Measurements from ENCODE around the gene CD4. TPM values are rescaled to one million over a fixed set of nuclear protein-coding genes. Genes with fewer than 3 reads are reported as not detected.

The CD4 gene
- total and polyA plus RNA-seq, 2 donors (not counting 1 experiment from before 2014, with no cell fraction given), result 27.2 to 152 TPM

DNA sequence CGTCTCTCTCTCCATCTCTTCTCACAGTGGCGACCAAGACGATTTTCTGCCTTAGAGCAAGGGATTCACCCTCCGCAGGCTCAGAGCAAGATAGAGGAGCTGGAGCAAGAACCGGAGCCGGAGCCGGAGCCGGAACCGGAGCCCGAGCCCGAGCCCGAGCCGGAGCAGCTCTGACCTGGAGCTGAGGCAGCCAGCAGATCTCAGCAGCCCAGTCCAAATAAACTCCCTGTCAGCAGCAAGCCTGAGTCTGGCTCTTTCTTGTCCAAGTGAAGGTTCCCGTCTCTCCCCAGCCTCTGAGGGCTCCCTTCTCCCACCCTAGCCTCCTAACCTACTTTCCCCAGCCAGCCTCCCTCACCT lies 11.1 kb upstream of the CD4 start:
- no peak overlapping the region for H3K9ac ChIP-seq (ENCODE audit: insufficient read depth, low read length)
- H2AFZ ChIP-seq (ENCODE audit: low read length), result peak overlapping the region; percentile 70
- H3K27me3 ChIP-seq (ENCODE audit: control insufficient read depth, insufficient read depth, low read length), result no peaks in the 10 kb centered on the region
- H3K4me3 ChIP-seq (replicated peaks in 1 of 4; ENCODE audit: control extremely low read depth in 1 of 4, insufficient read depth in 1 of 4, low read depth in 3 of 4, low read length in 4 of 4), result peak overlapping the region; percentile 30 to 51 (median 42)
- H3K9me3 ChIP-seq (ENCODE audit: control insufficient read depth, insufficient read depth, low read depth, low read length), result no peaks in the 10 kb centered on the region
- no peaks in the 10 kb centered on the region for H4K20me1 ChIP-seq (ENCODE audit: control insufficient read depth, extremely low read depth, insufficient read depth, low read length)
- H3K27ac ChIP-seq (ENCODE audit: insufficient read depth, low read length), result no peak overlapping the region
- peaks cover 3% of the 10 kb centered on the region for H3K4me1 ChIP-seq (ENCODE audit: control insufficient read depth, extremely low read depth, insufficient read depth, low read length)
- peak overlapping the region; percentile 96 for H3K4me2 ChIP-seq (ENCODE audit: extremely low read depth, insufficient read depth, low read length)
- no peaks in the 10 kb centered on the region for H3K79me2 ChIP-seq (ENCODE audit: control insufficient read depth, insufficient read depth, low read length)
- DNase-seq (ENCODE audit: low read depth in 2 of 2), result peak; percentile 37 to 40
- H3K36me3 ChIP-seq (ENCODE audit: control insufficient read depth, insufficient read depth, low read length), result no peaks in the 10 kb centered on the region
- TF ChIP-seq EZH2 (IDR thresholded peaks at IDR 0.05; ENCODE audit: low read length, missing control alignments) (no peak), CTCF (conservative IDR thresholded peaks at IDR 0.05 in 1 of 2, IDR thresholded peaks at IDR 0.05 in 1 of 2; ENCODE audit: low read depth in 1 of 2, low read length in 2 of 2) (no peak)

DNA sequence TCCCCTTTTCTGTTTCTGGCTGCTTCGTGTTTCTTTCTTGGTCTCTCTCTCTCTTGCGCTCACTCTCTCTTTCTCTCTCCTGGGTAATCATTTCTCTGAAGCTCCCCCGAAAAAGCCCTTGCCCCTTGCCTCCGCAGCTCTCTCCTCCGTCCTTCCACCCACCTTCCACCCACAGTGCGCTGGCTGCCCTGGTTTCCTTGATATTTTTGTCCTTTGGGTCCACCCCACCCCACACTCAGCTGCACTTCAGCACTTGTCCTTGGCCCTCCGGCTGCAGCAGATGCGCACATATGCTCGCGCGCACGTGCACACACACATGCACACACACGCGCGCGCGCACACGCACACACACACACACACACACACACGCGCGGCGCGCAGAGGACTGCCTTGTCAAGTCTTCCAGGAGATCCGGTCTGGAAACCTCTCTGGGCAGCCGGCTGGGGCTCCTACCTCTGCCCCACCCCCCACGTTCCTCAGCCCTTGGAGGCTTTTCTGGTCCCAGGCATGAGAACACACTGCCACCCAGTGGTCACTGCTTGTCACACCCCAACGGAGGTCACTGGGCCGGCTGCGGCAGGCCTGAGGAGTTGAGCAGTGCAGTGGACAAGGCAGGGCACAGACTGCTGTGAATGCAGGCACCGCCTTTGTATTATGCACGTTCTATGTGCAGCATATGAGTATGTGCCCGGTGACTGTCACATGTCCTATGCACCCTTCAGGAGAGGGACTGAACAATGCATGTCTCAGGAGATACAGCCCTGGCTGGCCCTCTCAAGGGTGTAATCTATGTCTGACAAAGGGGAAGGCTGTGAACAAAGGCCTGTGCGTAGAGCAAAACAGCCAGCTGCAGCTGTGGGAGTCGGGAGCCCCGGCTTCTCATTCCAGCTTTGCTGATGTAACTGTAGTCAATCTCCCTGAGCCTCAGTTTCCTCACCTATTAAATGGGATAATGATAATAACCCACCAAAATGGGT lies 10.5 kb upstream of the CD4 start:
- peaks cover 3% of the 10 kb centered on the region for H3K4me1 ChIP-seq (ENCODE audit: control insufficient read depth, extremely low read depth, insufficient read depth, low read length)
- no peaks in the 10 kb centered on the region for H3K79me2 ChIP-seq (ENCODE audit: control insufficient read depth, insufficient read depth, low read length)
- peak overlapping the region; percentile 70 for H2AFZ ChIP-seq (ENCODE audit: low read length)
- no peak overlapping the region for H3K9ac ChIP-seq (ENCODE audit: insufficient read depth, low read length)
- H3K9me3 ChIP-seq (ENCODE audit: control insufficient read depth, insufficient read depth, low read depth, low read length), result no peaks in the 10 kb centered on the region
- H3K4me3 ChIP-seq (replicated peaks in 1 of 4; ENCODE audit: control extremely low read depth in 1 of 4, insufficient read depth in 1 of 4, low read depth in 3 of 4, low read length in 4 of 4), result peak overlapping the region; percentile 30 to 51 (median 42)
- H3K4me2 ChIP-seq (ENCODE audit: extremely low read depth, insufficient read depth, low read length), result peak overlapping the region; percentile 96
- no peaks in the 10 kb centered on the region for H3K36me3 ChIP-seq (ENCODE audit: control insufficient read depth, insufficient read depth, low read length)
- peak; percentile 89 to 94 for DNase-seq (ENCODE audit: low read depth in 2 of 2)
- no peak for TF ChIP-seq EZH2 (IDR thresholded peaks at IDR 0.05; ENCODE audit: low read length, missing control alignments)
- peak; percentile 87 for TF ChIP-seq CTCF (conservative IDR thresholded peaks at IDR 0.05 in 1 of 2, IDR thresholded peaks at IDR 0.05 in 1 of 2; ENCODE audit: low read depth in 1 of 2, low read length in 2 of 2)
- no peak overlapping the region for H3K27ac ChIP-seq (ENCODE audit: insufficient read depth, low read length)
- H4K20me1 ChIP-seq (ENCODE audit: control insufficient read depth, extremely low read depth, insufficient read depth, low read length), result no peaks in the 10 kb centered on the region
- no peaks in the 10 kb centered on the region for H3K27me3 ChIP-seq (ENCODE audit: control insufficient read depth, insufficient read depth, low read length)

GRCh38 chr12:6779708-6780432 lies 9.5 kb upstream of the CD4 start:
- H3K9me3 ChIP-seq (ENCODE audit: control insufficient read depth, insufficient read depth, low read depth, low read length), result no peaks in the 10 kb centered on the region
- H3K4me2 ChIP-seq (ENCODE audit: extremely low read depth, insufficient read depth, low read length), result no peak overlapping the region
- no peaks in the 10 kb centered on the region for H3K27me3 ChIP-seq (ENCODE audit: control insufficient read depth, insufficient read depth, low read length)
- H3K9ac ChIP-seq (ENCODE audit: insufficient read depth, low read length), result no peak overlapping the region
- H4K20me1 ChIP-seq (ENCODE audit: control insufficient read depth, extremely low read depth, insufficient read depth, low read length), result no peaks in the 10 kb centered on the region
- H3K4me3 ChIP-seq (replicated peaks in 1 of 4; ENCODE audit: control extremely low read depth in 1 of 4, insufficient read depth in 1 of 4, low read depth in 3 of 4, low read length in 4 of 4), result no peak overlapping the region
- peaks cover 3% of the 10 kb centered on the region for H3K4me1 ChIP-seq (ENCODE audit: control insufficient read depth, extremely low read depth, insufficient read depth, low read length)
- DNase-seq (ENCODE audit: low read depth in 2 of 2), result no peak
- H3K27ac ChIP-seq (ENCODE audit: insufficient read depth, low read length), result no peak overlapping the region
- no peak overlapping the region for H2AFZ ChIP-seq (ENCODE audit: low read length)
- TF ChIP-seq CTCF (conservative IDR thresholded peaks at IDR 0.05 in 1 of 2, IDR thresholded peaks at IDR 0.05 in 1 of 2; ENCODE audit: low read depth in 1 of 2, low read length in 2 of 2) (no peak), EZH2 (IDR thresholded peaks at IDR 0.05; ENCODE audit: low read length, missing control alignments) (no peak)
- no peaks in the 10 kb centered on the region for H3K36me3 ChIP-seq (ENCODE audit: control insufficient read depth, insufficient read depth, low read length)
- no peaks in the 10 kb centered on the region for H3K79me2 ChIP-seq (ENCODE audit: control insufficient read depth, insufficient read depth, low read length)

Measured in fibroblast of lung (primary cell).